ENCODE results near the gene TLE7.

TLE7 gene

GRCh38 chr16:71480956-71481355 is 39.1 kb upstream of the TLE7 start:
- ChIA-PET POLR2A (ENCODE audit: low non-redundant PET) (no interaction called here), CTCF (no interaction called here)
- TF ChIP-seq CTCF (conservative IDR thresholded peaks at IDR 0.05; ENCODE audit: low read depth), result no peak
- no peak for DNase-seq (ENCODE audit: low spot score)
- no peak overlapping the region for H3K27ac ChIP-seq

- ChIA-PET CTCF (no interaction called here), POLR2A (ENCODE audit: low non-redundant PET) (no interaction called here)
- no peak for TF ChIP-seq CTCF (conservative IDR thresholded peaks at IDR 0.05; ENCODE audit: low read depth)
- H3K27ac ChIP-seq, result no peak overlapping the region
- DNase-seq (ENCODE audit: low spot score), result no peak
Observed at GRCh38 chr16:71479420-71479819, 37.6 kb upstream of the TLE7 start.

DNA sequence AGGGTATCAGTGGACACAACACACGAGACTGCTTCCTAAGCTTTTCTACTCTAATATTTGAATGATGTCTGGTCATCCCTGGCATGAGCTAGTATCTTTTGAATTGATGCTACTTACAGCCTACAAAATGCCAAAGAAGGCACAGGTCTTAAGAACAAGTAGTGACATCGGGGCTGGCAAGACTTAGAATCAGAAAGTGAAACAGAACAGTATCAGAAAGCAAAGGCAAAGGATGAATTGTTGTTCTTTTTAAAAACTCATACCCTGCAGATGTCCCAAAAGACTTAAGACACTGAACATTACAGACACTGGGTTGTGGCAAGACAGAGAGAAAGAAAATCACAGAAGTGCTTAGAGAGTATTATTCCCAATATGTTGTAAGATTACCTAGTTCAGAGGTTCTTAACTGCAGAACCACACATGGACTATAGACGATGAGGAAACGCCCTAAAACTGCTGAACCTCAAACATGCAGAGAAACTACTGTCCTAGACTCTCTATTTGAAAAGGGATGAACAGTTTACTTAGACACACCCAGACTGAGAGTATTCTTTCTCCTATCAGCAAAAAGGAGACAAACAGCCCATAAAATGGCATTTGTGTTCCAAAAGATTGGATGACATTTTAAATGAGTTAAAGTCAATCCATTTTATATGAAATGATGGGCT is 34.7 kb upstream of the TLE7 start:
- DNase-seq (ENCODE audit: low spot score), result no peak
- no peak overlapping the region for H3K27ac ChIP-seq
- CTCF ChIA-PET, result interaction anchor here (0.6 kb wide), 1 partner anchor 789 kb away, joined by 3 read pairs; no protein-coding TSS in a partner anchor
- POLR2A ChIA-PET (ENCODE audit: low non-redundant PET), result no interaction called here
- no peak for TF ChIP-seq CTCF (conservative IDR thresholded peaks at IDR 0.05; ENCODE audit: low read depth)

DNA sequence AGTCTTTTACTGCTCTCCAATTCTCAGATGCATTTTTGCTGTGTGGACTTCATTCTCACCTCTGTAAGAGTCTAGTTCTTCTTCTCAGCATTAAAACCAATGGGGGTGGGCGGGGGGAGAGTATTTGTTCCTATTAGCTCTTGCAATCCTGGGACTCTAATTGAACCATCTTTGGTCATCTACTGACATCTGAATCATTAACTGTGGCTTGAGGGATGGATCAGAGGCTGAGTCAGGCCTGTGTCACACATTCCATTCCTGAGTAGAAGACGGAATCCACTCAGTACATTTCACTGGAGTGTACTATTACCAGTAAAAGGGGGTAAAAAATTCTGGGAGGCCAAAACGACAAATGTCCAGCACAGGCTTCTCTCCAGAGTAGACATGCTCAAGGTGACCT is 33.0 kb upstream of the TLE7 start:
- H3K27ac ChIP-seq, result no peak overlapping the region
- ChIA-PET POLR2A (ENCODE audit: low non-redundant PET) (no interaction called here), CTCF (interaction anchor here (0.8 kb wide), 1 partner anchor 11 kb away, joined by 3 read pairs; no protein-coding TSS in a partner anchor)
- TF ChIP-seq CTCF (conservative IDR thresholded peaks at IDR 0.05; ENCODE audit: low read depth), result no peak
- peak; percentile 87 for DNase-seq (ENCODE audit: low spot score)

GRCh38 chr16:71473891-71474290 is 32.0 kb upstream of the TLE7 start:
- no peak for TF ChIP-seq CTCF (conservative IDR thresholded peaks at IDR 0.05; ENCODE audit: low read depth)
- POLR2A ChIA-PET (ENCODE audit: low non-redundant PET), result no interaction called here
- no peak overlapping the region for H3K27ac ChIP-seq
- DNase-seq (ENCODE audit: low spot score), result peak; percentile 26
- CTCF ChIA-PET, result interaction anchor here (0.8 kb wide), 1 partner anchor 10 kb away, joined by 3 read pairs; no protein-coding TSS in a partner anchor

GRCh38 chr16:71472931-71473330 is 31.1 kb upstream of the TLE7 start:
- no peak for TF ChIP-seq CTCF (conservative IDR thresholded peaks at IDR 0.05; ENCODE audit: low read depth)
- CTCF ChIA-PET, result no interaction called here
- H3K27ac ChIP-seq, result no peak overlapping the region
- DNase-seq (ENCODE audit: low spot score), result no peak
- POLR2A ChIA-PET (ENCODE audit: low non-redundant PET), result no interaction called here

Measured in RWPE1 (cell line).